Caki2 (cell line): Measurements from ENCODE around the gene PROSER3. TPM values are rescaled to one million over a fixed set of nuclear protein-coding genes. Genes with fewer than 3 reads are reported as not detected.

Experiments
- DNase-seq: peaks from one replicate; pipeline ENCODE4 v3.0.0-alpha.2; 2015; ENCODE audit warnings: low read depth
- in situ Hi-C: cut with HindIII; loops from 2 replicates; pipeline ENCODE4 v1.10.0; 2016; ENCODE audit warnings: low sequenced_read_pairs, low pct_unique_long_range_greater_than_20kb, mixed read lengths
- total RNA-seq: library from RNA; depleted of rRNA; stranded (reverse); fragments of >200 nt; shearing (Covaris generic); gene quantifications from 2 replicates; pipeline ENCODE4 v1.2.3, GENCODE V29; 2014; ENCODE audit warnings: low replicate concordance

The PROSER3 gene
- total RNA-seq, 1 experiment from 2014 or later = 8.0 TPM

- no peak for DNase-seq
- in situ Hi-C loops = no loop called here
These were observed 11.9 kb upstream of the PROSER3 start for GRCh38 chr19:35746087-35746462.

DNA sequence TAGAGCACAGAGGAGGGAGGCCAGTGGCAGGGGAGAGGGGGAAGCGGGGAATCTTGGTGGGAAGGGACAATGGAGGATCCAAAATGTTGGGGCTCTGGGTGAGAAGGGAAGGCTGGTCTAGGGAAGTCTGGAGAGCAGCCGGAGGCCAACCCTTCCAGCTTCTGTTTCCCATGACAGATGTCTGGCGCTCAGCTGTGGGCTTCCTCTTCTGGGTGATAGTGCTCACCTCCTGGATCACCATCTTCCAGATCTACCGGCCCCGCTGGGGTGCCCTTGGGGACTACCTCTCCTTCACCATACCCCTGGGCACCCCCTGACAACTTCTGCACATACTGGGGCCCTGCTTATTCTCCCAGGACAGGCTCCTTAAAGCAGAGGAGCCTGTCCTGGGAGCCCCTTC lies 11.4 kb upstream of the PROSER3 start:
- no peak for DNase-seq
- in situ Hi-C loops = no loop called here

DNA sequence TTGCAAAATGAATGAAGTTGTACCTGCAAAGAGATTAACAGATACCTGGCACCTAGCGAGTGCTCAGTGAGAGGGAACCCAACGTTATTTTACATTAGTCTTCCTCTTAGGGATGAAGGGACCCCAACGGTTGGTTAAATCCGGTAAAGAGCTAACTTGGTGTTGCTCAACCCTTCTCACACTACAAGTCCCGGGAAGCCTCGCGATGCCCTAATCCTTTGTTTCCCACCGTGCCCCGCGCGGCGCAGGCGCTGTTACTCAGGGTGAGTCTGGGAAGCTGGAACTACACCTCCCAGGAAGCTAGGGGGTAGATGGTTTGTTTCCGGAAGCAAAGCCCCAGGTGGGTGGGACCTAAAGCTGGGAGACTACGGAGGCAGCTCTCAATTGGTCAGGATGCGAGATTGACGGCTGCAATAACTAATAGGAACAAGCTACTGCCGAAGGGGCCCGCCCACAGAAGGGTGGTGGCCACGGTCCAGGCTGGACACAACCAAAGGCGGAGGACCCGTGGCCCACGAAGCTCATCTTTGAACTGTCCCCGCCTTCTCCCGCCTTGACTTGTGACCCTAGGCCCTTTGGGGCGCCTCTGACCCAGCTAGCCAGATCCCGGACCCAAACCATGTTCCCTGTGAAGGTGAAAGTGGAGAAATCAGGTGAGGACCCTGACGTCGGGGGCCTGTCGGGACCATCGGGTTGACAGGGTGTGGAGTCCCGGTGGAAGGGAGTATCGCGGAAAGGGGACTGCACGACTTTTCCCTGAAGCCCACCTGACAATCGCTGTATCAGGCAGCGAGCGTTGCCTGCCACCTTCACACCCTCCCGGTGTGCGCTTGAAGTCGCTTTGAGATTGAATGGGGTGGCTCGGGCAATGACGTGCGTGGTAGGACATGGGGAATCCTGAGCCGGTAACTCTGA lies 9.6 kb upstream of the PROSER3 start, which contains the start of gene LIN37:
Gene LIN37 (plus strand): TSS at position 471 of the 915 bp plus-strand sequence. CDS start 149 bp downstream, at position 620.
- in situ Hi-C loops = no loop called here
- peak; percentile 100 for DNase-seq

- DNase-seq = no peak
- in situ Hi-C loops = no loop called here
These were observed 7.8 kb upstream of the PROSER3 start for GRCh38 chr19:35750167-35750566.

DNA sequence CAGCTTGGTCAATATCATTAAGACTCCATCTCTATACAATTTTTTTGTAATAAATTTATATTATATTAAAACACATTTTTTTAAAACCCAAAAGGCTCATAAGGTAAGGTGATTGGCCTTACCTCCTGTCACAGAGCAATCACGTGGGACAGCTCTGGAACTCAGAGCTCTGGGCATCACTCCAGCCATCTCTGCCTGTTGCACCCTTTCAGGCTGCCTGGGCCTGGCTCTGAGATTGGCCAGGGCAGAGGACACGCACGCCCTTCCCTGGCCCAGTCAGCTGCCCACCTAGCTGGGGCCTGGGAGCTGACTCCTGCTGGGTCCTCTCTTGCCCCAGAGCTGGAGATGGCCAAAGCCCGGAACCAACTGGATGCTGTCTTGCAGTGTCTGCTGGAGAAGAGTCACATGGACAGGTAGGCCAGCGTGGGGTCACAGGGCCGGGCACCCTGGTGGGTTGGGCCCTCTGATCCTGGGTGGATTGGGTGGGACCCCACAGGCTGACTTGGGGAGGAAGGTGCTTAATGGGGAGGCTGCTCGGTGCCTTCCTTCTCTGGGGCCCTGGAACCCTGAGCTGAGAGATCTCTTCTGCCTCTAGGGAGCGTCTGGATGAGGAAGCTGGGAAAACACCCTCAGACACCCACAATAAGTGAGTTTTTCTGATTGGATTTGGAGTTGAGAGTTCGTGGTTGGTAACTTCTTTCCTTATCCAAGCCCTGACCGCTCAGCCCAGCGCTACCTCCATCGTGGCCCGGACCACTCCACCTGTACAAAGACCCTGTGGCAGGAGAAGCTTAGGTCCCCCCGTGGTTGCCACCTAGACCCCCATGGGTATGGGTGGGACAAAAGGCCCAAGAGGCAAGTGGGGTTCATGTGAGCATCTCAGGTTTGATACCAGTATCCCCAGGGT lies 5.9 kb upstream of the PROSER3 start:
- in situ Hi-C loops = no loop called here
- DNase-seq = no peak

DNA sequence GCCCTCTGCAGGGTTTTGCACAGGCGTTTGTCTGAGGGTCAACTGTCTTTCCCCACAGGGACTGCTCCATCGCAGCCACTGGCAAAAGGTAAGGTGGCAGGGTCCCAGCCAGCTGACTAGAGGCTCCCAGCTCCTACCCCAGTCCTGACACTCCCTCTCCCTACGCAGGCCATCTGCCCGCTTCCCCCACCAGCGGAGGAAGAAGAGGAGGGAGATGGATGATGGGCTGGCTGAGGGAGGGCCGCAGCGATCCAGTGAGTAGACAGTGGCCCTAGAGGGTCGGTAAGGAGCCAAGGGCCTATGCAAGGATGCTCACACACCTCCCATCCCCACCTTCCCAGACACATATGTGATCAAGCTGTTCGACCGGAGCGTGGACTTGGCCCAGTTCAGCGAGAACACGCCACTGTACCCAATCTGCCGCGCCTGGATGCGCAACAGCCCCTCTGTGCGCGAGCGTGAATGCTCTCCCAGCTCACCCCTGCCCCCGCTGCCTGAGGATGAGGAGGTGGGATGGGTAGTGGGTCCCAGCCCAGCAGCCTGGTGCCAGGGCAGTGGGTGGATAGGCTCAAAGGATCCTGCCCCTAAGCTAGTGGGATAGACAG lies 5.1 kb upstream of the PROSER3 start:
- in situ Hi-C loops = no loop called here
- no peak for DNase-seq

DNA sequence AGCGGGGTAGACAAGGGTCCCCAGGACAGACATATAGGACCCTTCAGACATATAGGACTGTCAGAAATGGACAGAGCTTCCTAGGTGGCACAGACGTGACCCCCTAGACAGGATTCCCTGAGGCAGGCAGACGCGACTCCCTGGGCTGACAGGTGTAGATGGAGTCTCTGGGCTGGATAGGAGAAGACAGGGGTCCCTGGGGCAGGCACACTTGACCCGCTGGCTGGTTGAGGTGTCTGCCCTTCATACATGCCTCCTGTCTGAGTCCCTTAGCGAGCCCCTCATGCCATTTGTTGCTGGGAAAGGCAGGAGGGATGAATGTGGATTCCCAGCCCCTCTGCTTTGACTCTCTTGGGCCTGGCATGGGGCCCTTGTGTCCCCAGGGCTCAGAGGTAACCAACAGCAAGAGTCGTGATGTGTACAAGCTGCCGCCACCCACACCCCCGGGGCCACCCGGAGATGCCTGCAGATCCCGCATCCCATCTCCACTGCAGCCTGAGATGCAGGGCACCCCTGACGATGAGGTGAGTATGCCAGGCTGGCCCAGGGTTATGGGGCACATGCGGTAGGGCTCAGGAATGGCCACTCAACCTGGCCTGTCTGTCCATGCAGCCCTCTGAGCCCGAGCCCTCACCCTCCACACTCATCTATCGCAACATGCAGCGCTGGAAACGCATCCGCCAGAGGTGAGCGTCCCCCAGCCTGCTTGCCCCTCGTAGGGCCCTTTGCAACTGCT lies 4.2 kb upstream of the PROSER3 start:
- in situ Hi-C loops = no loop called here
- no peak for DNase-seq

DNA sequence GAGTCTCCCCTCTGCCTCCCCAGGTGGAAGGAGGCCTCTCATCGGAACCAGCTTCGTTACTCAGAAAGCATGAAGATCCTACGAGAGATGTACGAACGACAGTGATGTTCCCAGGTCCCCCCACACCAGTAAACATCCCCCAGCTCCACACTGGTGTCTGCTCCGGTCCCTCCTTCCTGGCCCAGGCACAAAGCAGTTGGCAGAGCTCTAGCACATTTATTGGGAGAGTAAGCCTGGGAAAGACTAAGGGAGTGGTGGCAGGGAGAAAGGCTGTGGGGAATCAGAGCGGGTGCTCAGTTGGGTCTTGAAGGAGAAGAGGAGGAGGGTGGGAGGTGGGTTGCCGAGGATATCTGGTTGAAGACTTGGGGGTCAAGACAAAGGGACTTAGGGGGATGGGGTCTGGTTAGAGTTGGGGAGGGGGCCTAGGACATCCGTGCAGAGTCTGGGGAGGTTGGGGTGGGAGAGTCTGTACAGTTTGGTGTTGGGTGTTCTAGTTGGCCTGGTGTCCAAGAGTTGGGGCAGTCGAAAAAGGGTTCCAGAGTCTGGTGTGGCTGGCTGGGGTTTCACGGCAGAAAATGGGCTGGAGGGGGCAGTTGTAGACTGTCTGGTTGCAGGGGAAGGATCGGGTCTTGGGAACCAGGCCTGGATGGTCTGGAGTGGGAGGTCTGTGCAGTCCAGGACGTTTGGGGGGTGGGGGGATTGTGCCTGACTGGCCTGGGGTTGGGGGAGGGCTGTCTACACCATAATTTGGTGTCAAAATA lies 3.4 kb upstream of the PROSER3 start:
- in situ Hi-C loops = no loop called here
- no peak for DNase-seq

GRCh38 chr19:35755131-35755549 lies 2.8 kb upstream of the PROSER3 start:
- no peak for DNase-seq
- in situ Hi-C loops = no loop called here

DNA sequence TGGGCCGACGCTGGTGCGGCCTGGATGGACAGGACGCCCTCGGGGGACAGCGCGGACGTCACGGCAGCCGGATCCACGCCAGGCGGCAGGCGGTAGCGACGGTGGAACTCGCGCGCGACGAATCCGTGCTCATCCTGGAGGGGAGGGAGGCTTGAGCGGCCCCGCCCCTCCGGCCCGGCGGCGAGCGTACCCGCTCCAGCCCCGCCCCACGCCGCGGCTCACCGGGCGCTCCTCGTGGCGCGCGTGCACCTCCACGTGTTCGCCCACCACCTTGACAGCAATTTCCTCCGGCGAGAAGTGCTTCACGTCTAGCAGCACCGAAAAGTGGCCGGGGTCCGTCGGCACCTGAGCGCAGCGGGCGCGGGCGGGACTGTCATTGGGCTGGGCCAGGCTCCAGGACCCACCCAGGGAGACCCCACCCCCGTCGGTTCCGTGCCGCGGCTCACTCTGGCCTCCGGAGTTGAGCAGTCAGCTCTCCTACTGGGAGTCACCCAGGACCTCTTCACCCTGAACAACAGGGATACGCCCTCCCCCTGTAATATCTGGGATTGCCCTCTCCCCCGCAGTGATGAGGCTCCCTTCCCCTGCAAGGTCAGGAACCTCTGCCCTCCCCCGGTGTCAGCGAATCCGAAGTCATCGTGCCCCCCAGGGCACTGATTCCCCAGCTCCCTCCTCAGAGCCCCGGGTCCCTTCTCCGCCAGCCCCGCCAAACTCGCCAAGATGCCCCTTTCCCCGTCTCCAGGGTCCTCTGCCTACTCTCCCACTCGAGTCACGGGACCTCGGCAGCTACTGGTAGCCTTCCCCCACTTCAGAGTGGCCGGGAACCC lies 2.2 kb upstream of the PROSER3 start:
- no peak for DNase-seq
- in situ Hi-C loops = no loop called here

DNA sequence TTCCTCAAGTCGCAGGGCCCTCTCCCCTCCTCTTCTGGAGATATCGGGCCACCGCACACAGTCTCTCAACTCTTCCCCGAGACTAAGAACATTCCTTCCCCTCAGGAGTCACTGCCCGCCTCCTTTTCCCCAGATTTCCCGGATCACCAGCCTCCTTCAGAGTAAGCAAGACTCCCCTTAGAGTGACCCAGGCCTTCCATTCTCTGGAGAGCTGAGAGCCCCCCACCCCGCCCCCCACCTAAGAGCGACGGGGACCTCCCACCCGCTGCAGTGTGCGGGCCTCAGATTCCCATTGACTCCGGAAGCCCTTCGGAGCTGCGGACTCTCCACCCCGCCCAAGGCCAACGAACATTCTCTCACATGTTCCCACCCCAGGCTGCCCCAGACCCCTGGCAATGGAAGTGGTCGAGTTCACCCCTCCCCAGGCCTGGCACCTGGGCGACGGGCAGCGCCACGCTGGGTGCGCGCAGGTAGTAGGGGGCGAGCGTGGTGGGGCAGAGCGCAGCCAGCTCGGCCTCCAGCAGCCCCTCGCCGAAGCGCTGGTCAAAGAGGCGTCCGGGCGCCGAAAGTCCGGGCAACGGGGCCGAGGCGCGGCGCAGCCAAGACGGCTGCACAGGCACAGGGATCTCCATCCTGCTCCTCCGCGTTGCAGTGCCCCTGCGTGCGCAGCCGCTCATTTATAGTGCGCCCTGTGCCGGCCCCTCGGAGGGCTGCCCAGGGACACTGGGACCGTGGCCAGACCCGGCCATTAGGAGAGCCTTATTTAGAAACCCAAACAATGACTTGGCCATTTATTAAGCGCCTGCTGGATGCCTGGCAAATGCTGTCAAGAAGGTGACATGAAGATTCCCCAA lies 1.4 kb upstream of the PROSER3 start, which contains the start of gene HSPB6:
Gene HSPB6 (minus strand): TSS at position 653 of the 854 bp plus-strand sequence. CDS start 21 bp downstream, at position 632.
- in situ Hi-C loops = no loop called here

GRCh38 chr19:35757231-35757748 lies 686 bp upstream of the PROSER3 start:
- in situ Hi-C loops = no loop called here
- no peak for DNase-seq

More for the DNA sequence above, 1.4 kb upstream of the PROSER3 start, which contains the start of gene HSPB6:
- DNase-seq = no peak

DNA sequence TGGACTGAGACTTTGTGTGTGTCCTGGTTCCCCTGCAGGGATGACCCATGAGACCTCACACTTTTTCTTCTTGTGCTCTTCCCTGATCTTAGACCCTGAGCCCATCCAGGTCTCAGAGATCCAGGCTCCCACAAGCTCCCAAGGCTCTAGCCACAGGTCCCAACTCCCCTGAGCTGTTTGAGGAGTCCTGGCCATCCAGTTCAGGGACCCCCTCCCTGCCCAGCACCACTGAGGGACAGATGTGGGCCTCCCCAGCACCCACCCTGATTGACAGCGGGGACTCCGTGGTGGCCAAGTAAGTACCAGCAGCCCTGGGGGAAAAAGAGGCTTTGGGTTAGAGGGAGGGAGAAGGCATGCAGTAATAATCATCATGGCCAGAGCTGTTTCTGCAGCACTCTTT lies 1.7 kb downstream of the PROSER3 start:
- in situ Hi-C loops = no loop called here
- DNase-seq = no peak

GRCh38 chr19:35760711-35761349 lies 2.9 kb downstream of the PROSER3 start:
- in situ Hi-C loops = no loop called here
- DNase-seq = no peak
